Measurements from ENCODE around the gene PECR. TPM values are rescaled to one million over a fixed set of nuclear protein-coding genes. Genes with fewer than 3 reads are reported as not detected.

PECR gene
- total and polyA plus RNA-seq, 2 of the 13 experiments (the other 11 are each of a cell fraction or from before 2014, with no cell fraction given): 151 to 153 TPM

GRCh38 chr2:216108967-216109921, 27.6 kb upstream of the PECR start, which contains the start of gene XRCC5 (continued):
- no peak for TF ChIP-seq SOX13 (IDR thresholded peaks at IDR 0.05)
- peak in 1 of 2 experiments; percentile 59; a peak in 2 of 4 replicates for TF ChIP-seq SOX13 (CRISPR knock-in tag; conservative IDR thresholded peaks at IDR 0.05 in 1 of 2, IDR thresholded peaks at IDR 0.05 in 1 of 2)
- no peak for TF ChIP-seq MBNL3 (CRISPR knock-in tag; conservative IDR thresholded peaks at IDR 0.05)
- TF ChIP-seq ZNF383 (CRISPR knock-in tag; IDR thresholded peaks at IDR 0.05; ENCODE audit: borderline replicate concordance): peak; percentile 72; the same call in 1 of the 2 replicates
- peak; percentile 60 for TF ChIP-seq ZBTB40 (IDR thresholded peaks at IDR 0.05)
- TF ChIP-seq ZBTB40 (CRISPR knock-in tag; IDR thresholded peaks at IDR 0.05): peak; percentile 90
- peak; percentile 96 for TF ChIP-seq ZMYM4 (CRISPR knock-in tag; IDR thresholded peaks at IDR 0.05)
- TF ChIP-seq CSRNP1 (CRISPR knock-in tag; IDR thresholded peaks at IDR 0.05): peak; percentile 73
- TF ChIP-seq ZNF180 (CRISPR knock-in tag; IDR thresholded peaks at IDR 0.05; ENCODE audit: borderline replicate concordance, low read depth): no peak
- no peak for TF ChIP-seq SKIL (CRISPR knock-in tag; IDR thresholded peaks at IDR 0.05; ENCODE audit: borderline replicate concordance)
- no peak for TF ChIP-seq HNRNPH1 (optimal IDR thresholded peaks at IDR 0.05; ENCODE audit: low read depth, low read length)
- peak; percentile 96 for TF ChIP-seq NFKB2 (CRISPR knock-in tag; IDR thresholded peaks at IDR 0.05; ENCODE audit: borderline replicate concordance)
- peak; percentile 90 for TF ChIP-seq SP4 (CRISPR knock-in tag; IDR thresholded peaks at IDR 0.05)
- no peak for TF ChIP-seq NFE2L2 (IDR thresholded peaks at IDR 0.05; ENCODE audit: low read length)
